ENCODE measurements around the gene FEM1C.

FEM1C gene, protein sequence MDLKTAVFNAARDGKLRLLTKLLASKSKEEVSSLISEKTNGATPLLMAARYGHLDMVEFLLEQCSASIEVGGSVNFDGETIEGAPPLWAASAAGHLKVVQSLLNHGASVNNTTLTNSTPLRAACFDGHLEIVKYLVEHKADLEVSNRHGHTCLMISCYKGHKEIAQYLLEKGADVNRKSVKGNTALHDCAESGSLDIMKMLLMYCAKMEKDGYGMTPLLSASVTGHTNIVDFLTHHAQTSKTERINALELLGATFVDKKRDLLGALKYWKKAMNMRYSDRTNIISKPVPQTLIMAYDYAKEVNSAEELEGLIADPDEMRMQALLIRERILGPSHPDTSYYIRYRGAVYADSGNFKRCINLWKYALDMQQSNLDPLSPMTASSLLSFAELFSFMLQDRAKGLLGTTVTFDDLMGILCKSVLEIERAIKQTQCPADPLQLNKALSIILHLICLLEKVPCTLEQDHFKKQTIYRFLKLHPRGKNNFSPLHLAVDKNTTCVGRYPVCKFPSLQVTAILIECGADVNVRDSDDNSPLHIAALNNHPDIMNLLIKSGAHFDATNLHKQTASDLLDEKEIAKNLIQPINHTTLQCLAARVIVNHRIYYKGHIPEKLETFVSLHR

DNA sequence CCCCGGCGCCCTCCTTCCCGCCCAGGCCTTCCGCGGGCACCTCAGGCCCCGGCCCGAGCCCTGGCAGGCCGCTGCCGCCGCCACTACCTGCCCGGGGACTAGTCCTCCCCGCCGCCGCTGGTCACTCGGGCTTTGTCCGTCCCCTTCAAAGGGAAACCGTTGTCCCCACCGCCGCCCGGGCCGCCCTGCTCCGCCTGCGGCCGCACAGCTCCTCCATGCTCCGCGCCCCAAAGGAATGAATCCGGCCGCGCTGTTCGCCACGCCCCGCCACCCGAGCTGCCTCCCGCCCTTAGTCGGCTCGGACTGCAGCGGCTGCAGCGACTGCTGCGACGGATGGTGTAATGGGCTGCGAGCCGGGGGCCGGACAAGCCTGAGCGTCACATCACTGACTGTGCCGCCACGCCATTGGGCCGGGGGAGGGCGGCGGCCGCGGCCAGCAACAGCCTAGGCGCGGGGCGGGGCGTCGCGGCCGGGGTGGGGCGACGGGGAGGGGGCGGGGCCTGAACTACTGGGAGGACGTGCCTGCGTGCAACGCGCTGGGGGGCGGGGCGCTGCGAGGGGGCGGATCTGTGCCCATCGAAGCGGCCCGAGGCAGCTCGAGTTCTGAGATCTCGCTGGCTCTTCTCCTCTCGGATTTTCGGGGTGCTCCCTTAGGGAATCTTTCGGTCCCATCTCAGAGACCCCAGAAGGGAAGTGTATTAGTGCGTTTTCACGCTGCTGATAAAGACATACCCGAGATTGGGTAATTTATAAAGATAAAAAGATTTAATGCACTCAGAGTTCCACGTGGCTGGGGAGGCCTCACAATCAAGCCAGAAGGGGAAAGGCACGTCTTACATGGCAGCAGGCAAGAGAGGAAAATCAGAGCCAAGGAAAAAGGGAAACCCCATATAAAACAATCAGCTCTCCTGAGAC is at the start of gene FEM1C:
FEM1C (minus strand) TSS at position 340 of the 915 bp plus-strand sequence. CDS start 1,282 bp downstream, outside the sequence.
- peak; percentile 92 to 99 (median 98) for DNase-seq

DNA sequence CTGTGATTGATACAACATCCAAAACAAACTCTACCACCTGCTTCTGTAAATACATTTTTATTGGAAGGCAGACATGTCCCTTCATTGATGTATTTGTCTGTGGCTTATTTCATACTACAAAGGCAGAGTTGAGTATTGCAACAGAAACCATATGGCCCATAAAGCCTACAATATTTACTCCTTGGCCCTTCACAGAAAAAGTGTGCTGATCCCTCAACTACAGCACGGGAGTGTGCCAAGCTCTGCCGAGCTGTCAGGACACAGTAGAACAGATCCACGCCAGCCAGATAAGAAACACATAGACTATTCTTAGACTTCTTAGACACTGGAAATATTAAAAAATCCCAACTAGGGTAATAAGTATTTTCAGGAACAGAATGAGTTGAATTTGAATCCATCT is 44.5 kb upstream of the FEM1C start:
- DNase-seq: no peak

DNA sequence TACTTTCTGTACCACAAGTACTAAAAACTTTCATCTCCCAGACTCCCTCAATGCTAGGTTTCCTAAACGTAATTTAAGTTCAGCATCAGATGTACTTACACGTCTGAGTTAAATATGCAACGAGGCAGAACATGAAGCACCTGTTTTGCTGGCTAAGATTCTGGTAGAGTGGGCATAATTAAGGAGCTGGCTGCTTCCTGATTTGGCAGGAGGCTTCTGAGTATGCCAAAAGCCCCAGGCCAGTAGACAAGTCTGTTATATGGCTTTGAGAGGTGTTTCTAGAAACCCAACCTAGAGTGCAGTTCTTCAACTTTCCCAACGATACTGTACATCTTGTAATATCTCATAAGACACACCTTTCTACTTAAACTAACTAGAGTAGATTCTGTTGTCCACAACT is 44.1 kb upstream of the FEM1C start:
- no peak for DNase-seq

DNA sequence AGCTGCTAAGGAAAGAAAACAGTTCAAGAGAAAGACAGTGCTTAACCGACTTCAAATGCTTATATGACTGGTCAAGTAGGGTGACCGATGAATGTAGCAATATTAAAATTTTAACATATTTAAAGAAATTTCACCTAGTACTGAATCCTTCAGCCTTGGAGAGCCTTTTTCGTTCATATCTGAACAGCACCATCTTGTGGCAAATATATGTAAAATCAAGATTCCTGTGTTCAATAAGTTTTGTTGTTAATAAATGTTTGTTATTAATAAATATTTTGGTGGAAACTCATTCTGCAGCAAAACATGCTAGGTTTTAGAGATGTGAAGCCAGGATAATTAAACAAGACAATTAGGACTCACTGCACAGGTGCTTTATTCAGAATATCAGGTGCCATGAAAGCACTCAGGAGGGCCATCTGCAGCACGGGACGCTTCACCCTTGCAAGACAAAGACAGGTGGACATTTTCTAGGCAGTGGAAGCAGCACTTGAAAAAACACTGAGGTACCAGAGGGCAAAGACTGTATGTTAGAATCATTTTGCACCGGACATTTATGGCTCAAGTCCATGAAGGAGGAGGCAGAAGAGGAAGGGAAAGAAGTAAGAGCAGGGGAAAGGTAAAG is 42.1 kb upstream of the FEM1C start:
- DNase-seq: no peak

DNA sequence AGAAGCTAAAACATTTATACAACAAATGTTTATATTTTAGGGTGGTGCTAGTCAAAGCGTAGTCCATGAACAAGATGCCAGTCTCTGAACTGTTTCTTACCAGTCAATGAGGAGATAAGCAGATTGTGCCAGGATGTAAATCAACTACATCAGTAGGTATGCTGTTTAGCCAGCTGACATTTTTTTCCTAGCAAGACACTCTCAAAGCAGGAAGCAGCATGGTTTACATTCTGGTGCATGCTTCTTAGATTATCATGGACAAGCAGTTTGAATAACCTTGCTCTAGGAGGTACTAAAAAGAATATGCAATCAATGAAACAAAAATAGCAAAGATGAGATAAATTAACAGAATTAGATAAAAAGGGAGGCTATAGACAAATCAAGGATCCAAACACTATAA is 40.7 kb upstream of the FEM1C start:
- no peak for DNase-seq

DNA sequence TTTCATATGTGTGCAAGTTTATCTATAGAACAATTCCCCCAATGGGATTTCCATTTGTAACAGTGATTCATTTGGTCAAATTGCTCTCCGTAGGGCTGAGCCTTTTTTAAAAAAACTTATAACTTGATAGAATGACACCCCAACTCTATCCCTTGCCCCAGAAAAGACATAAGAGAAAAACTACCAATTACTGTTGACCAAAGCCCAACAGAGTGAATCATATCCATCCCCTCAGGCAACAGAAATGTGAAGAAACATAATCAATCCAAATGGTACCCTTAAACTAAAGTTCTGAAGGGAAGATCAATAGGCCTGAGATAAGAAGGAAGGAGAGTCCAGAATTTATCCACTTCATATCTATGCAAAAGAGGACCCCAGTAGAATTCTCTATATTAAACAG is 39.9 kb upstream of the FEM1C start:
- DNase-seq: no peak

DNA sequence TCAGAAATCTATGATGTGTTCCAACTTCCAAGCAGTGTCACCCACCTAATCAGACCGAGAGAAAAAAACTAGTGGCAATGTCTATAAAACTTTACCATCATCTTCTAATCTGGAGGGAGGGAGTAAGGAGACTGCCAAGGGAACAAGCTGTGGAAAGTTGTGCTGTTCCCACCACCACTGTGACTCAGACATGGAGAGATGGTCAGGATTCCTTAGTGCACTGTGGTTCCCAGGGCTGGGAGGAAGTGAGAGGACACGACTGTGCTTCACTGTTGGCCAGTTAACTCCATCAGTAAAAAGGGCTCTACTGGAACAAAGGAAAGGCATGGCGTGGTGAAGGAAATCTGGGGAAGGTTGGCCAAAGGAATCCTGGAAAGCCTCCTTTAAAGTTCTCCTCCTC is 38.9 kb upstream of the FEM1C start:
- DNase-seq: no peak

DNA sequence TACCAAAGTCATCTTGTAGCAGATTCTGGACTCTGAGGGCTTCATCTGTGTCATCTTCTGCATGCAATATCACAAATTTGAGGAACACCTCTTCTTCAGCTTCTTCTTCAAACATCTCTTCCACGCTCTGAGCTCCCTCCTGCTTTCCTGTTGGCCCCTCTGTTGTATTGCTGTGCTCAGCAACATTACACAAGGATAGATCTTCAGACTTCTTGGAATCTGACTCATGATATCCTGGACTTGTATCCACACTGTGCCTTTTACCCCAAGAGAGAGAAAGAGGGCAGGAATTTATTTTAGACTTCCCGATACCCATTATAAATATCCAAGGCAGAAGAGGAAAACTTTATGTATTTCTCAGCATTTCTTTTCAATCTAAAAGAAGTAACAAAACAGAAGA is 36.4 kb upstream of the FEM1C start:
- DNase-seq: no peak

DNA sequence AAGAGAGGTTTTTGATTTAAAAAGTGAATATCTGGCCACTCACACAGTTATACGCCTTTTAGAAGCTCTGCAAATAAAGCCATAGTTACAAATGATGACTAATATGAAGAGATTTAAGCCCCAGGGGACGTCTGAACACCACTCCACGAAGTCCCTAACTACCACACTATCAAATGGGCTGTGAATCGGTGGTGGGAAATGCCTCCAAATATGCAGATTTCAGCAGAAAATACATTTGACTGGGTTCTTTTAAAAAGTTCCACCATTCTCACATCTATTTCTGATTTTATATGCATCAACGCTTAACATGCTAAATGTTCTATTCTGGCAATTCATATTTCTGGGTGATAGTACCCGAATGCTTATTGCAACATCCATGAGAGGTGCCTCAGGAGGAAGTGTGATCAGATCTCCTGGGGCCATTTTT is 35.2 kb upstream of the FEM1C start:
- no peak for DNase-seq

DNA sequence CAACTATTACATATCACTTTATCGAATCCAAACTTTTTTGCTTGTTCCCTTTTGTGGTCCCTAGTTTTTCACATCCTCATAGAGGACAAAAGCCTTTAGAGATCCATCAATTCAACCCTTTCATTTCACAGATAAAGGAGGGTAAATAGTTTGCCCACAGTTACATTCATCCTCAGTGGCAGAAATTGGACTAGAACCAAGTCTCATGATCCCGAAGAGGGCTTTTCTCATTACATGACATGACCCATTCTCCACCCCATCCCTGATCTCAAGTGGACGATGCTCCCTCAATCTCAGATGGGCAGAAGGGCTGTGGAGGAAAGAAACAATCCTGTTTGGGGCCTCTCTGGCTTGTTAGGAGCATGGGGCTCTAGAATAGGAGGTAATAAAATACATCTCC is 34.6 kb upstream of the FEM1C start:
- DNase-seq: no peak

DNA sequence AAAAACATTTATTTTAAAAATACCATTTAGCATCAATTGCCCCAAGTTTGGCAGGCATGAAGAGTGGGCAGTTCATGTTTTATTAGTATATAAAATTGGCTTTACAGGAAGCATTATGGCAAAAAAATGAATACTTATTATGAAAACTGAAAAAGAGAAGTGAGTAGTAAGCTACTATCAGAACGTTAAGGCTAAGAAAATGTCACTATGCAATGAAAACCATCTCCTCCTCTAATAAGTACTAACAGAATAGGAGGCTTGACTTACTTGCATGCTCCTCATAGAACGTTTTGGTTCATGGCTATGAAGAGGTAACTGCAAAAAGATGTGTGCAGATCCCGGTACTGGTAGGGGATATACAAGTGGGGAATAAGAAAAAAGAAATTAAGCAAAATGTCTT is 34.1 kb upstream of the FEM1C start:
- no peak for DNase-seq

DNA sequence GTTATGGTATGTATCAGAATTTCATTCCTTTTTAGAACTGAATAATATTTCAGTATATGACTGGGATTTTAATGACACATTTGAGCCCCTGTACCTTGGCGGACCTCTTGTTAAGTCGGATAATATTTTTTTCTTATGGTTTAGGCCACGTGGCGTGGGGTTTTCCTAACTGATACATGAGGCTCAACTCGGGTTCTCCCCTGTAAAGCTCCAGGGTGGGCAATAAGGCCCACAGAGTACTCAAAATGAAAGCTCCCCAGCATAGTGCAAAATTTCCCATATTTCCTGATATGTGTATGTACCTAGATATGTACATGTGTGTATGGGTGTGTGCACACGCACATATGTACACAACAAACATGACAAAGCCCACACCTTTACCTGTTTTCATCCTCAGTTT is 33.2 kb upstream of the FEM1C start:
- no peak for DNase-seq

DNA sequence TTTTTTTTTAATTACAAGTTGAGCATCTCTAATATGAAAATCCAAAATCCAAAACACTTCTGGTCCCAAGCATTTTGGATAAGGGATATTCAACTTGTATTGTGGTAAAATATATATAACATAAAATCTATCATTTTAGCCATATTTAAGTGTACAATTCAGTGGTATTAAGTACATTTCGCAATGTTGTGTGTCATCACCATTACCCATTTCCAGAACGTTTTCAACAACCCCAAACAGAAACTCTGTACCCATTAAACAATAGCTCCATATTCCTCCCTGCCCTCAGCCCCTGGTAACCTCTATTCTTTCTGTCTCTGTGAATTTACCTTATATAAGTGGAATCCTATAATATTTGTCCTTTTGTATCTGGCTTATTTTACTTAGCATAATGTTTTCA is 32.8 kb upstream of the FEM1C start:
- DNase-seq: no peak

DNA sequence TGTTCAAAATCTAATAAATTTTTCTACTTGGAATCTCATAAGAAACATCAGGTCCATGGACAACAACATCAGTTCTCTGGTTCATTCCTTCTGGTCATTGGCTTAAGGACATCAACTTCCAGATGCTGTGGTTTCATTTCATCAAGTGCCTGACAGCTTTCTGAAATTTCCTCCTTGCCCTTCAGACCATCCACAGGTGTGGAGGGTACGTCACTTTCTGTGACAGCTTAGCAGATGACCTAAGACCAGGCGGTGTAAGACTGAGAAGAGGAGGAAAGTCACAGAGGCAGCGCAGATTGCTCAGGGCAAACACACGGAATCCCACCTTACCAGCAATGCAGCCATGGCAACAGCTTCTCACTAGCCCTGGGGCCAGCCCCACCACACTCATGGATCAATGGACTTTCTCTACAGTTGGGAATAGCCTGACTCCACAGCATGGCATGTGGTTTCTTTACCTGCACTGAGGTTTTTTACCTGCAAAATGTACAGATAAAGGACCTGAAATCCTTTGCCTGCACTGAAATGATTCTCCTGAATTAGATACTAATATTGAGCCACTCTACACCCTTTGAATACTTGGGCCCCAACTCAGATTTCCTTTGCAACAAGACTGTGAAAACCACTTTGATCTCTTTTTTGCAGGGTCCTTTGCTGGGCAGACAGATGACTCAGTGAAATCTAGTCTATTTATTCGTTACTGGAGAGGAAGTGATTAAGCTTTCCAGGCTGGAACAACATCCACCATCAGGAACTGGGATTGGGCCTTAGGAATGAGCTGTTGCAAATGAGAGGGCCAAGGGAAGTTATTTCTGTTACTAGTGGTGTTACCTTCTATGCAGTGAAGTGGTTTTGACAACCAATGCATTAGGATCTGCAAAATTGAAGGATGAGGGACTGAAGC is 30.8 kb upstream of the FEM1C start:
- no peak for DNase-seq

DNA sequence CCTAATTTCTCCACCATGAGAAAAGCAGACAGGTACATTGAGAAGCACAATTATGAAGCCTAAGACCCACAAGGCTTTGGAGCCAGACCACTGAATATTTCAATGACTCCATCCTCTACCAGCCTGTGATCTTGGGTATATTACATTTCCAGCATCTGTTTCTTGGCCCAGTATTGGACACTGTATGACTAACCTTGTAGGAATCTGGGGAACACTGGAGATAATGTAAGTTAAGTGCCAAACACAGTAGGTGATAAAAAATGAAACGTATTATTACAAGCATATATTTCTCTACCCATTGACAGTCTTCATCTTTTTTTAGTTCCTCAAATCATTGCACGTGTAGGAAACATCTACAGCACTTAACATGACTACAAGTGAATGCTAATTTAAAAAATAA is 28.6 kb upstream of the FEM1C start:
- DNase-seq: no peak

DNA sequence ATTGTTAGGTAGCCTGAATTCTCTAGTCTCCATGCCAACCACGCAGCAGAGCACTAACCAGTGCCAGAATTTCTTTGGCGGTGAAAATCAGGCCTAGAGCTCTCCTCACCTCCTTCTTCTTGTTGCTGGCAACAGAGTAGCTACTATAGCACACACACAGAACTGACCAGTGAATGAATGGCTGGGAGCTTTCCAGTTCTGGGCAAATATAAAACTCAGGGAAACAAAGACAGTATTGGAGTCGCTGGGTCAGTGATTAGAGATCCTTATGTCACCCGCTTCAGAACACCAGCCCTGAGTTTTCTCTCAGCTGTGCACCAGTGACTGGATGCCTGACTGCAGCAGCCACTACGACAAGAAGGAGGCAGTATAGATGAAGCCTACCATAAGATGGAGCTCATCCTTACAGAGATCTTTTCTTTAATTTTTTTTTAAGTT is 26.9 kb upstream of the FEM1C start:
- DNase-seq: no peak

DNA sequence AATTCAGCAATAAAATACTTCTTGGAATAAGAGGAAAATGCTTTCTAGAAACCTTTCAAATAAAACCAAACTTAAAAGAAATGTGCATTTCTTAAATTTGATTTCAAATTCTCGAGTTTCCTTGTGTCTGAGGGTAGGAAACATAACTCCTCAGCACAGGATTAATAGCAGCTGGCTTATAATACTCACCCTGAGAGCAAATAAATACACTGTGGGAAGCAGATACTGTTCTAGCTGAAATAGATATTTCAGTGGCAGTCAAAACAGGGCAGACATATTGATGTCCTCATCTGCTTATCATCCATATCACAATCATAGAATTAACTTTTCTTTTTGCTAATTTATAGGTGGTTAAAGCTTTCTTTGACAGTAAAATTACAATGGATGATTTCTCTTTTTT is 24.1 kb upstream of the FEM1C start:
- no peak for DNase-seq

DNA sequence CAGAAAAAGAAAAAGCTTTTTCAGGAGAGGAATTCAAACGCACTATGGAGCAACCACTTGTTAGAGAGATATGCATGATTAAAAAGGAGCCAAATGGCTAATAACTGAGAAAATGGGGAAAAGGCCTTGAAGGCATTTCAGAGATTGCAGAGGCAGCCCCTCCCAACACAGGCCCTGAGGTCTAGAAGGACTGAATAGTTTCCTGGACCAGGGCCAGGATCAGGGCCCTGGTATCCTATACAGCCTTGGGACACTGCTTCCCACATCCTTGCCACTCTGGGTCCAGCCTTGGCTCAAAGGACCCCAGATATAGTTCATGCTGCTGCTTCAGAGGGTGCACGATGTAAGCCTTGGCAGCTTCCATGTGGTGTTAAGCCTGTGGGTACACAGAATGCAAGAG is 20.7 kb upstream of the FEM1C start:
- no peak for DNase-seq

DNA sequence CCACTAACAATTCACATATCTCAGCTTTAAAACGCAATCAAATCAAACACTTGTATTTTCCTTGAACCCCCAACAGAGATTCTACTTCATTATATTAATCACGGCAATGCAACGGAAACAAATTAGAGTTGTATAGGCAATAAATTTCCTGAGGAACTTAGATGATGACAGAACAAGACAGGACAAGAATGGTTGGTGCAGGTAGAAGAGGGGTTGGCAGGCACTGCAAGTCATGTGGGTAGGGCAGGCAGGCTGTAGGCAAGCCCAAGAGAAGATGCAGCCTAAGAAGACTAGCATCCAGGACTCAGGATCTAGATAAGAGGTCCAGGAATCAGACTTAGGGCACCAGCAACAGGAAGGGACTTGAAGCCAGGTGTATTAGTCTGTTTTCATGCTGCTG is 16.6 kb upstream of the FEM1C start:
- no peak for DNase-seq

DNA sequence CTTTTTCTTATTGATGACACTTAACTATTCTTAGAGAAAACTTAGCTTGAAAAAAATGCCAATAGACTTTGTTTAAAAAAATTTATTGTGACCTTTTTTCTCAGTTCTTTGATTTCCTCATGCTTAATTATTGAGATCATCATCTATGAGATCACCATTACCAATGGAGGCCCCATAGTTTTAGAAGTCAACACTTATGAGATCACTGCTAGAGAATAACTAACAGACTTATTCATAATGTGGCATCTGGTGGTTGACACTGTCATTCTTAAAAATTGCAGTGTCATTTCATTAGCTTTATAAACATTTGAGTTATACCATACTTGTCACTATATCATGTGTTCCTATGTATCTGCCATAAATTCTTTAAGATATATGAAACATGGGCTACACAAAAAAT is 14.9 kb upstream of the FEM1C start:
- no peak for DNase-seq

DNA sequence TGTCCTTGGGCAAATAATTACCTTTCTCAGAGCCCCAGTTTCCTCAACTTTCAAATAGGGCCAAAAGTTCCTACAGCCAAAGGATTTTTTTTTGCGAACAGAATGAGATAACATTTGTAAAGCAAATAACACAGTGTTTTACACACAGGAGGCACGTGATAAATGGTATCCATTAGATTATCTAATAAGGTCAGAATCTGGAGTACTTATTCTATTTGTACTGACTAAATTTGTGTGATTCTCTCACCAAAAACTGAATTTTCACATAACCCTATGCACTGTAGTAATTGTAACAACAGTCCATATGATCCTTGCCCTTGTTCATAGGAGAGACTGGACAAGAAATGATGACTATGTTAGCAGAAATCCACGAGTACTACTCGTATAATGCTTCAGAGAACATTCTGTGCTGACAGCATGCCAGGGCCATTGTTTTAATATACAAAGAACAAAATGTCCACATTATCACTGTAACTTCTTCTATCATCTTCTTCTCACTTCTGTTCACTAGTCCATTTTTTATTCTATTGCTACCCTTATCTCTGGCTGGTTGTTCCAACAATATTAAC is 13.9 kb upstream of the FEM1C start:
- DNase-seq: no peak
